ENCODE results near the gene SEC16A. TPM values are rescaled to one million over a fixed set of nuclear protein-coding genes. Genes with fewer than 3 reads are reported as not detected.

Gene SEC16A
- total RNA-seq, 1 experiment from 2014 or later = 56.4 TPM

- WGBS (ENCODE audit: extremely low coverage, insufficient read length, low lambda C conversion rate) = no CpG with 5 or more reads among the region's 3 CpGs
- Histone ChIP-seq H3K27me3 (ENCODE audit: insufficient read depth, low read length) (no peaks in the 10 kb centered on the region), H4K8ac (replicated peaks; ENCODE audit: insufficient read length, low read depth, low read length) (no peak overlapping the region), H3K9ac (ENCODE audit: extremely low read depth, insufficient read length, low read length) (no peak overlapping the region), H3K4ac (ENCODE audit: low read depth, low read length) (no peak overlapping the region), H2AFZ (ENCODE audit: low read length) (no peak overlapping the region), H2AK5ac (ENCODE audit: insufficient read length, low read length) (no peak overlapping the region), H4K5ac (ENCODE audit: insufficient read length, low read depth, low read length) (no peak overlapping the region), H3K9me3 (ENCODE audit: control insufficient read depth, low read depth, low read length) (no peaks in the 10 kb centered on the region), H3K23me2 (ENCODE audit: insufficient read length, low read depth, low read length, poor library complexity, severe bottlenecking) (no peaks in the 10 kb centered on the region), H3K23ac (ENCODE audit: insufficient read length, low read depth, low read length) (no peak overlapping the region), H3K79me1 (ENCODE audit: insufficient read depth, low read depth, low read length, poor library complexity, severe bottlenecking) (no peaks in the 10 kb centered on the region), H2BK120ac (ENCODE audit: low read depth, low read length, poor library complexity, severe bottlenecking) (no peak overlapping the region), H3K79me2 (ENCODE audit: insufficient read depth, low read length) (no peaks in the 10 kb centered on the region), H3K4me2 (ENCODE audit: insufficient read depth, insufficient read length, low read length) (no peak overlapping the region), H3T11ph (ENCODE audit: low read length) (no peak overlapping the region), H3K4me1 (ENCODE audit: insufficient read depth, low read length) (no peaks in the 10 kb centered on the region), H2BK12ac (ENCODE audit: insufficient read length, low read depth, low read length) (no peak overlapping the region), H2BK20ac (ENCODE audit: low read depth, low read length, poor library complexity, severe bottlenecking) (no peak overlapping the region), H3K27ac (ENCODE audit: insufficient read length, low read depth, low read length) (no peak overlapping the region), H3K56ac (ENCODE audit: insufficient read length, low read depth, low read length) (no peak overlapping the region), H3K18ac (ENCODE audit: insufficient read length, low read depth, low read length) (no peak overlapping the region), H3K14ac (ENCODE audit: insufficient read depth, low read length) (no peak overlapping the region), H2BK5ac (ENCODE audit: insufficient read length, low read length) (no peak overlapping the region), H2BK15ac (ENCODE audit: low read depth, low read length) (no peak overlapping the region), H4K91ac (ENCODE audit: insufficient read length, low read depth, low read length) (no peak overlapping the region), H4K20me1 (ENCODE audit: control insufficient read depth, insufficient read depth, insufficient read length) (peaks cover 2% of the 10 kb centered on the region)
- Mint-ChIP-seq H3K4me3 (no peak overlapping the region), H3K27me3 (ENCODE audit: low read depth) (no peaks in the 10 kb centered on the region), H3K9me3 (no peaks in the 10 kb centered on the region), H3K36me3 (ENCODE audit: insufficient read depth in 1 of 3, low read depth in 3 of 3) (peaks cover 41 to 90% (median 84%) of the 10 kb centered on the region in 3 experiments; a peak in 6 of 7 replicates), H3K4me1 (no peaks in the 10 kb centered on the region), H3K27ac (no peak overlapping the region)
- DNase-seq = no peak
- TF ChIP-seq CTCF (conservative IDR thresholded peaks at IDR 0.05) = no peak
Measured at GRCh38 chr9:136448655-136449054, 34.2 kb downstream of the SEC16A start.
